C4-2B (cell line): ENCODE results near the gene CORT.

Source experiments
- CTCF ChIP-seq: fragments of 450-650 bp; conservative IDR thresholded peaks from 2 replicates; pipeline ENCODE4 v1.5.1; 2017; ENCODE audit warnings: mild to moderate bottlenecking
- ZFX ChIP-seq: fragments of 450-650 bp; IDR thresholded peaks from 2 replicates; pipeline ENCODE4 v1.6.1; 2017

- no peak for TF ChIP-seq CTCF
- TF ChIP-seq ZFX = no peak
These were observed 34.5 kb upstream of the CORT start for GRCh38 chr1:10415211-10415930.
